HEK293 (cell line): ENCODE data around the gene ANKRD65.
"Not testable (repeated sequence)": the region's sequence is repeated elsewhere in the genome, so short reads cannot be mapped to it uniquely, and the experiment has no call there.

Experiments used
- YY1 ChIP-seq: fragments of 450-650 bp; formaldehyde crosslinking; IDR thresholded peaks from 2 replicates; pipeline ENCODE4 v1.5.1; 2018; ENCODE audit warnings: missing biosample characterization, missing genetic modification characterization
- YY2 ChIP-seq: fragments of 450-650 bp; formaldehyde crosslinking; IDR thresholded peaks from 2 replicates; pipeline ENCODE4 v1.5.1; 2016; ENCODE audit warnings: missing biosample characterization, missing genetic modification characterization

- TF ChIP-seq YY1, YY2 (tag by site-specific recombination): not testable (repeated sequence)
Measured at GRCh38 chr1:1417825-1418463, 3.1 kb downstream of the ANKRD65 start.
